HAP-1 (cell line): ENCODE results near the gene TRPM2.
"Not testable (repeated sequence)": the region's sequence is repeated elsewhere in the genome, so short reads cannot be mapped to it uniquely, and the experiment has no call there.

Experiments used
- DNase-seq, 2 experiments: peaks; one replicate each; pipeline ENCODE4 v3.0.0-alpha.2; 2016 to 2020; ENCODE audit warnings: low spot score in 2 of 2
- H3K27me3 ChIP-seq: fragments of 250-450 bp; sonication (Bioruptor Pico); 2 replicates; pipeline ENCODE4 v1.5.1; 2020; ENCODE audit warnings: low read depth, mild to moderate bottlenecking, moderate library complexity
- H3K36me3 ChIP-seq: fragments of 250-450 bp; sonication (Bioruptor Pico); replicated peaks from 2 replicates; pipeline ENCODE4 v1.5.1; 2020; ENCODE audit warnings: mild to moderate bottlenecking
- H3K4me1 ChIP-seq: fragments of 250-450 bp; sonication (Bioruptor Pico); 2 replicates; pipeline ENCODE4 v1.5.1; 2020; ENCODE audit warnings: mild to moderate bottlenecking
- H3K4me3 ChIP-seq: fragments of 250-450 bp; sonication (Bioruptor Pico); 2 replicates; pipeline ENCODE4 v1.5.1; 2020; ENCODE audit warnings: mild to moderate bottlenecking, moderate library complexity
- H3K9me3 ChIP-seq: fragments of 250-450 bp; sonication (Bioruptor Pico); 2 replicates; pipeline ENCODE4 v1.5.1; 2020; ENCODE audit warnings: mild to moderate bottlenecking, moderate library complexity
- in situ Hi-C: fragments of 300-500 bp; cut with MboI; formaldehyde crosslinking; loops from 3 replicates; pipeline ENCODE4 v1.14.3; 2020; ENCODE audit warnings: low sequenced_read_pairs, inconsistent platforms, mixed read lengths

The TRPM2 gene

DNA sequence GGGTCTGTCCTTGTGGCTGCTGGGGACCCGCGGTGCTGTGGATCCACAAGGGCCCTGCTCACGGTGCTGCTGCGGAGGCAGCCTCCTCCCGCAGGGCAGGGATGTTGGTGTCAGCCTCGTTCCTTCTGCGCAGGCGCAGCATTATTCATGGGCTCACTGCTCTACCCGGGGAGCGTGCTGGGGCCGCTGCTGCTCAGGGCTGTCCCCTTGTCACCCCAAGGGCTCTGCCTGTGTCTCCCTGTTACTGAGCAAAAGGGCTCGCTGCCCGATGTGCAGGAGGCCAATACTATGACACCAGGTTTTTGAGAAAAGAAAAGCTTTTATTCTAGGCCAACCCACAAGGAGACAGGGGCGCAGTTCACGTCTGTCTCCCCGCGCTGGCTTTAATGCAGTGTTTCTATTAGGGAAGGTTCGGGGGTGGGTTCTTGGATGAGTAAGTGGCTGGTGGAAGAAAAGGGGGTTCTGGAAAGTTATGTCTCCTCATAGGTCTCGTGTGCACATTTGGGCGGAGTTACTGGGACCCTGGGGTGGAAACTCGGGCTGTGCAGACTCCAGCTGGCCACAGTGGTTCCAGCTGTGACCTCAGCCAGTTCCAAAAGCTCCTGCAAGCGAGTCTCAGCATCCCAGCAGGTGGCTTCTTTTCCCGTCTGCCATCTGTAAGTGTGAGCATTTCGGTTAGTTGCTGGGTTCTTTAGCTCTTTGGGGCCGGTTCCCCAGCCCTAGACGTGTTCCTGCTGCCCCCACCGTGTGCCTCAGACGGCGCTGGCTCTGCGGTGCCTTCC is 61.1 kb downstream of the TRPM2 start:
- DNase-seq, result no peak
- Histone ChIP-seq H3K4me3 (no peak overlapping the region), H3K36me3 (no peaks in the 10 kb centered on the region), H3K27me3 (no peaks in the 10 kb centered on the region), H3K4me1 (no peaks in the 10 kb centered on the region), H3K9me3 (no peaks in the 10 kb centered on the region)
- in situ Hi-C loops, result no loop called here

DNA sequence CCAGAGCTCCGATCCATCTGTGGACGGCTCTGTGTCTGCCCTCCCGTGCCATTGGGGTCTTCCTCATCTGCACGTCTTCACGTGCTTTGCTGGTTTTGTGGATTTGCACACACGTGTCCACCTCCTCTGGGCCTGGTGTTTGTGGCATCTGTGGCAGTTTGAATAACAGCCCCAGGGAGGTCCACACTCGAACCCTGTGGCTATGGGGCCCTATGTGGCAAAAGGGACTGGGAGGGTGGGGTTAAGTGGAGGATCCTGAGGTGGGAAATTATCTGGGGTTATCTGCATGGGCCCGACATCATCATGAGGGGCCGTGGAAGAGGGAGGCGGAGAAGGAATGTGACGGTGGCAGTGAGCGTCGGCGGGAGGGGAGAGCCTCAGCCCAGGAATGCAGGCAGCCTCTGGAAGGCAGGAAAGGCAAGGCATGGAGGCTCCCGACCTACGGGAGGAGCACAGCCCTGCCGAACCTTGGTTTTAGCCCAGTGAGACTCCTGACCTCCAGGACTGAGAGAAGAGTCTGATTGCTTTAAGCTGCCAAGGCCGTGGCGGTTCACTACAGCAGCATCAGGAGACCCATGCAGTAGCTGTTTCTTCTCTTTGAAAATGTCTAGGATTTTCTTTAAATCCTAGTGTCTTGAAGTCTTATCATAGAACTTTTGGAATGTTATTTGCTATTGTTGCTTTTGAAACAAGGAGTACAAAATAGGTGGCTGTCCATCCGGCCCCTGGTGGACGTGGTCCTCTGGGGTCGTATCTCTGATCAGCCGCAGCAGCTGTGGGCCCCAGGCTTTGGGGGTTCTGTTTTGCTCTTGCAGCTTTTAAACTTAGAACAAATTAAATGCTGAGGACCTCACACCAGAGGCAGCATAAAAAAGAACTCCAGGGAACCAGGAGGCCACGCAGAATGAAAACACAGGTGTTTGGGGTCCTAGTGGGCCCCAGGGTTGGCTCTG is 61.9 kb downstream of the TRPM2 start:
- in situ Hi-C loops, result no loop called here
- H3K9me3 ChIP-seq, result no peaks in the 10 kb centered on the region
- H3K36me3 ChIP-seq, result no peaks in the 10 kb centered on the region

DNA sequence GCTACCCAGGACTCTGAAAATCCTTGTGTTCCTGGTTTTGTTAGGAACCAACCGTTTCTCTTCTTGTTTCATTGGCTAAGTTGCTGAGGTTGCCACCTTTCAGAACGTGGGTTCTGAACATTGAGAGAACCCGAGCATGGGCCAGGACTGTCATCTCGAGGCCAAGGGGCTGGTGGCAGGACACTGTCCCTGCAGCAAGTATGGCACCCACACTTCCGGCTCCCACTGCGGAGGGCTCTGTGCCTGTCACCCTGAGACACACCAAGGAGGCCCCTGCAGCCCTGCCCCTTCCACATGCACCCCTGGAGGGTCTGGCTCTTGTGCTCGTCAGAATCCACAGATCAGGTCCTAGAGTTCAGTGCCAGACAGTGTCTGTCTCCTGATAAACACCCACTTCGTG is 62.8 kb downstream of the TRPM2 start:
- in situ Hi-C loops, result no loop called here
- H3K27me3 ChIP-seq, result no peaks in the 10 kb centered on the region
- H3K4me3 ChIP-seq, result no peak overlapping the region
- DNase-seq, result no peak
- H3K9me3 ChIP-seq, result no peaks in the 10 kb centered on the region
- H3K36me3 ChIP-seq, result no peaks in the 10 kb centered on the region
- H3K4me1 ChIP-seq, result no peaks in the 10 kb centered on the region

More for the DNA sequence above, 61.9 kb downstream of the TRPM2 start:
- no peaks in the 10 kb centered on the region for H3K27me3 ChIP-seq
- no peak for DNase-seq
- H3K4me1 ChIP-seq, result no peaks in the 10 kb centered on the region
- no peak overlapping the region for H3K4me3 ChIP-seq

DNA sequence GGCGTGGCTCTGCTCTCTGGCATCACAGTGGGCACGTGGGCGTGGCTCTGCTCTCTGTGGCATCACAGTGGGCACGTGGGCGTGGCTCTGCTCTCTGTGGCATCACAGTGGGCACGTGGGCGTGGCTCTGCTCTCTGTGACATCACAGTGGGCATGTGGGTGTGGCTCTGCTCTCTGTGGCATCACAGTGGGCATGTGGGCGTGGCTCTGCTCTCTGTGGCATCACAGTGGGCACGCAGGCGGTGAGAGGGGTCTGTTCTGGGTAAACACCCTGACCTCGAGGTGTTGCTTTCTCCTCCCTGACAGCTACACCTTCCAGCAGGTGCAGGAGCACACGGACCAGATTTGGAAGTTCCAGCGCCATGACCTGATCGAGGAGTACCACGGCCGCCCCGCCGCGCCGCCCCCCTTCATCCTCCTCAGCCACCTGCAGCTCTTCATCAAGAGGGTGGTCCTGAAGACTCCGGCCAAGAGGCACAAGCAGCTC is 64.2 kb downstream of the TRPM2 start:
- not testable (repeated sequence) for H3K4me3 ChIP-seq

DNA sequence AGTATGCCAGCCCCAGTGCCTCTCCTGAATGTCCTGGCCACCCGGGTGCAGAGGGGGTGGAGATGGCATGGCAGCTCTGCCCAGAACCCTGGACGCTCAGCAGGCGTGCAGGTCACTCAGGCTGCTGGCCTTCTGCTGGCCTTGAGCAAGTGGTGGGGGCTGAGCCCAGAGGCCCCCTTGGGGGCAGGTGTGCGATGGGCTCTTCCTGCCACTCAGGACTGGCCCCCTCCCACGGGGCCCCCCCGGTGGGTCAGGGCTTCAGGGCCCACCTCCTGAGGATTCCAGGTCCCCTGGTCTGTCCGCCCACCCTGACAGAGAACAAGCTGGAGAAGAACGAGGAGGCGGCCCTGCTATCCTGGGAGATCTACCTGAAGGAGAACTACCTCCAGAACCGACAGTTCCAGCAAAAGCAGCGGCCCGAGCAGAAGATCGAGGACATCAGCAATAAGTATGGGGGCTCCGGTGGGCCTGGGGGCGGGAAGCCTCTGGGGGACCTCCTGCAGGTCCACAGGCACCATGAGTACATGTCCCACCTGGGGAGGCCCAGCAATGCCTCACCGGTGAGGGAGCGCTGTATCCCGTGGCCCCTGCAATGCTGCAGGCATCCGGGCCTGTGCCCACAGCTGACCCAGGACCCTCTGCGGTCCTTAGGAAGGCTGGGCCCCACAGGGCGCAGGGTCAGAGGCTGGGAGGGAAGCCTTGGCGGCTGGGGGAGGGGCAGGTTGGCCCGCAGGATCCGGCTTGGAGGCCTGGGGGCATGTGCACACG is 64.9 kb downstream of the TRPM2 start:
- in situ Hi-C loops, result no loop called here
- no peaks in the 10 kb centered on the region for H3K36me3 ChIP-seq
- H3K4me3 ChIP-seq, result no peak overlapping the region
- no peaks in the 10 kb centered on the region for H3K9me3 ChIP-seq
- H3K27me3 ChIP-seq, result no peaks in the 10 kb centered on the region
- H3K4me1 ChIP-seq, result no peaks in the 10 kb centered on the region
- no peak for DNase-seq

More for the DNA sequence above, 64.2 kb downstream of the TRPM2 start:
- H3K4me1 ChIP-seq, in situ Hi-C loops, H3K27me3 ChIP-seq, H3K9me3 ChIP-seq, H3K36me3 ChIP-seq: not testable (repeated sequence)
- peak in 1 of 2 experiments; percentile 3 for DNase-seq

DNA sequence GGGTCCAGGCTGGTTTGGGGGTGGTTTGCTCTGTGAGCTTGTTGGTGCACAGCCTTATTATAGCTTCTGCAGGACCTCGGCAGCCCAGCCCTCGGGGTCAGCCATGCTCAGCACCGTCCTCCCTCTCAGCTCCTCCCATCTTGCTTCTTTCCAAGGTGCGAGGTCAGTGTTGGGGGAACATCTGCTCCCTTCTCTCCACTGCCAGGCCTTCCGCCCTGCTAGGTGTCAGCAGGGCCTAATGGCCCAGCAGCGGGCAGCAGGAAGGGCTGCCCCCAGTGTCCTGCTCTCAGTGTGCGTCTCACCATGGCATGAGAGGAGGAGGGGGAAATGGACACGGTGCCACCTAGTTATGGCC is 65.4 kb downstream of the TRPM2 start:
- H3K4me3 ChIP-seq, result no peak overlapping the region
- H3K27me3 ChIP-seq, result no peaks in the 10 kb centered on the region
- DNase-seq, result no peak
- no peaks in the 10 kb centered on the region for H3K4me1 ChIP-seq
- no peaks in the 10 kb centered on the region for H3K36me3 ChIP-seq
- H3K9me3 ChIP-seq, result no peaks in the 10 kb centered on the region
- in situ Hi-C loops, result no loop called here

DNA sequence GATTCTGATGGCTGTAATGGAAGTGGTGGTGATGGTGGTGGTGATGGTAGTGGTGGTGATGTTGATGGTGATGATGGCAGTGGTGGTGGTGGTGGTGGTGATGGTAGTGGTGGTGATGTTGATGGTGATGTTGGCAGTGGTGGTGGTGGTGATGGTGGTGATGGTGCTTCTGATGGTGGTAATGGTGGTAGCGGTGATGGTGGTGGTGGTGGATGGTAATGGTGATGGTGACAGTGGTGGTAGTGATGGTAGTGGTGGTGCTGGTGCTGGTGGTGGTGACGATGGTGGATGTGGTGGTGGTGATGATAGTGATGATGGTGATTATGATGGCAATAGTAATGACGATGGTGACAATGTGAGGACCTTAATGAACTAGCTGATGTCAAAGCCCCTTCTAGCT is 66.3 kb downstream of the TRPM2 start:
- in situ Hi-C loops, result no loop called here

DNA sequence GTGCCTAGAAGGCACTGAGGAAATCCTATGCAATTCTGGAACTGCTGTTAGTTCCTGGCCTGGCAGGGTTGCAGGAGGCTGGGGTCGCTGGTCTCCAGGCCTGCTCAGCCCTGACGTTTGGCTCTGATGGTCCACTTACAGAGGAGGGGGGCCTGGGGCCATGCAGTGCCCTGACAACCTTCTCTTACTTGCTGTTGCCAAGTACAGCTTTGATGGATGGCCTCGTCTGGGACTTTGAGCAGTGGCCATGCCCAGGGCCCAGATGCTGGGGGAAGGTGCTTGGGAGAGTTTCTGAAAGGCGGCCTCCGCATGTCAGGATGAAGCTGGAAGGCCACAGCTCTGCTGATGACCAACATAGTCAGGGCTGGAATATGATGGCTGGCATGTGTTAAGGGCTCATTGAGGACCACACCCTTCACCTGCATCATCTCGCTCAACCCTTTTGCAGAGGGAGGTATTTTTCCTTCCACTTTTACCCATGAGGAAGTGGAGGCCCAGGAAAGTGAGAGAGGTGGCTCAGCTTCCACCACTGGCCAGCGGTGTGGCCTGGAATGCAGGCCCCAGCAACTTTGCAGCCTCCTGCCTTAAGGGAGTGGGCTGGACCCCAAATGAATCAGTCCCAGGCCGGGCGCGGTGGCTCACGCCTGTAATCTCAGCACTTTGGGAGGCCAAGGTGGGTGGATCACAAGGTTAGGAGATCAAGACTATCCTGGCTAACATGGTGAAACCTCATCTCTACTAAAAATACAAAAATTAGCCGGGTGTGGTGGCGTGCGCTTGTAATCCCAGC is 67.2 kb downstream of the TRPM2 start:
- no peaks in the 10 kb centered on the region for H3K4me1 ChIP-seq

More for the DNA sequence above, 66.3 kb downstream of the TRPM2 start:
- DNase-seq, result no peak
- Histone ChIP-seq H3K27me3 (no peaks in the 10 kb centered on the region), H3K9me3 (no peaks in the 10 kb centered on the region), H3K4me3 (no peak overlapping the region), H3K4me1 (no peaks in the 10 kb centered on the region), H3K36me3 (no peaks in the 10 kb centered on the region)

DNA sequence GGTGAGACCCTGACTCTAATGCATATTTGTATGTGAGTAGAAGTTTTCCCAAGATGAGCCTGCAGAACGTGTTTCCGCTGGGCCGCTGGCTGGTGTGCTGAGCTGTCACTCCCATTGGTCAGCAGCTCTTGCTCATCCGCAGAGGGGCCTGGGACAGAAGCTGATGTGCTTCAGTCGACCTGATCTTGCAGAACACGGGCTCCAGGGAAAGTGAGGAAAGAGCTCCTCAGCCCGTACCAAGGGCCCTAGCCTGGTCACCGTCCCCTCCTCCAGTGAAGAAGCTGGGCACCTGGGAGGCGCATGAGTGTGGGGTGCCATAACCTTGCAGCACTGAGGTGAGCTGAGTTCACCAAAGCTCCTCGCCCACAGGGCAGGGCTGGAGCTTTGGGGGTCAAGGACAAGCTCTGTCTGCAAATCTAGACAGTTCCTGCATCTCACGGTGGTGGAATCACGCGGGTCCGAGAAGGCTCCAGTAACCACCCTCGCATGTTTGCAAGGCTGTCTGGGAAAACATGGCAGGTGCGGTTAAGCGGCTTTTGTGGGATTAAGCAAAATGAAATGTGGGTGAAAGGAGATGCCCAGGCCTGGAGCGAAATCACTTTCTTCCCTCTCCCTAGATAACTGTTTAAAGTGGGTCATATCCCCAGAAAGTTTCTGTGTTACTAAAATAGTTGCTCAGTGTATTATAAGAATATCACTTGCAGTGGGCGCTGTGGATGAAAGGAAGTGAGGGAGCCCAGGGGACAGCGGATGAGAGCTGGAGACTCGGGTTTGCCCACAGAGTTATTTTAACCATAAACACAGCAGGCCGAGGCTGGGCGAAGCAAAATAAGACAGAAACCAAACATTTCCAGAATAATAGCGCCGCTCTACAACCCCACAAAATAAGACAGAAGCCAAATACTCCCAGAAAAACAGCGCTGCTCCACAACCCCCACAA is 68.8 kb downstream of the TRPM2 start:
- H3K36me3 ChIP-seq, result no peaks in the 10 kb centered on the region
- no peaks in the 10 kb centered on the region for H3K4me1 ChIP-seq
- H3K9me3 ChIP-seq, result no peaks in the 10 kb centered on the region
- no peak overlapping the region for H3K4me3 ChIP-seq
- peak in 1 of 2 experiments; percentile 5 for DNase-seq
- in situ Hi-C loops, result no loop called here
- H3K27me3 ChIP-seq, result no peaks in the 10 kb centered on the region

More for the DNA sequence above, 67.2 kb downstream of the TRPM2 start:
- peak in 1 of 2 experiments; percentile 2 for DNase-seq
- in situ Hi-C loops, result no loop called here
- H3K4me3 ChIP-seq, result no peak overlapping the region
- no peaks in the 10 kb centered on the region for H3K9me3 ChIP-seq
- H3K36me3 ChIP-seq, result no peaks in the 10 kb centered on the region
- no peaks in the 10 kb centered on the region for H3K27me3 ChIP-seq

DNA sequence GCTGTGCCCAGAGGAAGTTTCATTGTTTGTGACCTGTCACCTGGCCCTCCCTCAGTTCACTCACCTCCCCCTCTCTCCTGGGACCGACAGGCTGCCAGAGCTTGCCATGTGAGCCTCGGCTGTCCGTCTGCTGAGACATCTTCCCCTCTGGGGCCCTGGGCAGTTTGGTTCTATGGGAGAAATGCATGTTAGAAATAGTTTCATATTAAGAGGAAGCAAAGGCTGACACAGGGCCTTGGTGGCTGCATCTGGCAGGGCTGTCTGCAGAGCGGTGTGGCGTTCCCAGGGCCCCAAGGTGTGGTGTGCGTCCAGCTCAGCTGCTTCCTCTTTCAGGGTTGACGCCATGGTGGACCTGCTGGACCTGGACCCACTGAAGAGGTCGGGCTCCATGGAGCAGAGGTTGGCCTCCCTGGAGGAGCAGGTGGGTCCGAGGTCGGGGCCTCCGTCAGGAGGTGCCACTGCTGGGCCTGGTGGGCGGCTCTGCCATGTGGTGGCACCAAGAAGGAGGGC is 69.9 kb downstream of the TRPM2 start:
- Histone ChIP-seq H3K36me3 (no peaks in the 10 kb centered on the region), H3K4me1 (no peaks in the 10 kb centered on the region), H3K4me3 (no peak overlapping the region), H3K27me3 (no peaks in the 10 kb centered on the region), H3K9me3 (no peaks in the 10 kb centered on the region)
- DNase-seq, result peak in 1 of 2 experiments; percentile 2
- in situ Hi-C loops, result no loop called here

DNA sequence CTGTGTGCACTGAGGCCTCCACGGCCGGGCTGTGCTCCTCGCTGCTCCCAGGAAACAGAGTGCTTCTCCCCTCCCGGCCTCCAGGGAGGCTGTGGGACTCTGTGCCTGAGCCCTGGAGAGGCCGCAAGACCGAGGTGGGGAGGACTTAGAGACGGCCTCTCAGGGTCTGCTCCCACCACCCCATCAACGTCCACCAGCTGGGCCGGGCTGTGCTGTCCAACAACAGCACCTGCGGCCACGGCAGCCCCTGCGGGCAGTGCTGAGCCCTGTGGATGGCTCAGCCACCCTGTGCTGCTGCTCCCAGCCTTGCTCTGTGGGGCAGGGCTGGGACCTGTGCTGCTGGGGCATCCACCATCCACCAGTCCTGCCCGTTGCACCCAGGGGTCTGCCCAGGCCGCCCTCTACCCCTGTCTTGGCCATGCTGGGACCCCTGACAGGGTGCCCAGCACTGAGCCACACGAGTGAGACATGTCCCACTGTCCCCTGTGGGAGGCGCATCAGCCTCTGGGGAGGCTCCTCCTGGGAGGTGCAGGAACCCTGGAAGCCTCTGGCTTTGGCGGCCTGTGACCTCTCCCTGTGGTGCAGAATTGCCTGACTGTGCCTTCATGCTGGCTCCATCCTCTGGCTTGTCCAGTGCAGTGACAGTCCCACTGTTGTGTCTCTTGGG is 70.7 kb downstream of the TRPM2 start:
- Histone ChIP-seq H3K27me3 (no peaks in the 10 kb centered on the region), H3K4me1 (no peaks in the 10 kb centered on the region), H3K9me3 (no peaks in the 10 kb centered on the region), H3K4me3 (no peak overlapping the region), H3K36me3 (no peaks in the 10 kb centered on the region)
- in situ Hi-C loops, result no loop called here
- peak in 1 of 2 experiments; percentile 4 for DNase-seq
